AG08396 (cell line): ENCODE measurements around the gene ADGRG1.
A peak's percentile ranks its signal among the peaks of the same experiment; 100 is the strongest.
"Not testable (repeated sequence)": the region's sequence is repeated elsewhere in the genome, so short reads cannot be mapped to it uniquely, and the experiment has no call there.

Experiments used
- DNase-seq: peaks from one replicate; pipeline ENCODE4 v3.0.0; 2012; ENCODE audit warnings: low spot score, mixed read lengths

Gene ADGRG1

GRCh38 chr16:57628008-57628781 is at the start of gene ADGRG1:
ADGRG1 (plus strand) TSS chr16:57628630; CDS start chr16:57650288, 21,658 bp downstream.
- peak; percentile 91 for DNase-seq

- DNase-seq: no peak
Measured at GRCh38 chr16:57579361-57579665, 49.1 kb upstream of the ADGRG1 start.

GRCh38 chr16:57585051-57585687 is 43.3 kb upstream of the ADGRG1 start:
- no peak for DNase-seq

DNA sequence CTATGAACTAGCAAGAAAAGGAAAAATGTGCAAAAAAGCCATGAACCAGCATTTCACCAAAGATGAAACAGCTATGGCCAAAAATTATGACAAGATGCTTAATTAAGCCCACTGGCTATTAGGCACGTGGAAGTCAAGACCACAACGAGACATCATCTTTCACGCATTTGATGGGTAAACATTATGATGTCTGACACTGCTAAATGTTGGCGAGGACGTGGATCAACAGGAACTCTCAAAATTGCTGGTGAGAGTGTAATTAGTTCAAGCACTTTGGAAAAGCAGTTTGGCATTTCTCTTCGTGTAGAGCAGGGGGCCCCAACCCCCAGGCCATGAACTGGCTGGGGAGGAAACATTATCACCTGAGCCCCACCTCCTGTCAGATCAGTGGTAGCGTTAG is 39.6 kb upstream of the ADGRG1 start:
- no peak for DNase-seq

GRCh38 chr16:57589374-57589773 is 39.1 kb upstream of the ADGRG1 start:
- DNase-seq: no peak

- DNase-seq: peak; percentile 55
Measured at GRCh38 chr16:57590654-57591085, 37.8 kb upstream of the ADGRG1 start.

DNA sequence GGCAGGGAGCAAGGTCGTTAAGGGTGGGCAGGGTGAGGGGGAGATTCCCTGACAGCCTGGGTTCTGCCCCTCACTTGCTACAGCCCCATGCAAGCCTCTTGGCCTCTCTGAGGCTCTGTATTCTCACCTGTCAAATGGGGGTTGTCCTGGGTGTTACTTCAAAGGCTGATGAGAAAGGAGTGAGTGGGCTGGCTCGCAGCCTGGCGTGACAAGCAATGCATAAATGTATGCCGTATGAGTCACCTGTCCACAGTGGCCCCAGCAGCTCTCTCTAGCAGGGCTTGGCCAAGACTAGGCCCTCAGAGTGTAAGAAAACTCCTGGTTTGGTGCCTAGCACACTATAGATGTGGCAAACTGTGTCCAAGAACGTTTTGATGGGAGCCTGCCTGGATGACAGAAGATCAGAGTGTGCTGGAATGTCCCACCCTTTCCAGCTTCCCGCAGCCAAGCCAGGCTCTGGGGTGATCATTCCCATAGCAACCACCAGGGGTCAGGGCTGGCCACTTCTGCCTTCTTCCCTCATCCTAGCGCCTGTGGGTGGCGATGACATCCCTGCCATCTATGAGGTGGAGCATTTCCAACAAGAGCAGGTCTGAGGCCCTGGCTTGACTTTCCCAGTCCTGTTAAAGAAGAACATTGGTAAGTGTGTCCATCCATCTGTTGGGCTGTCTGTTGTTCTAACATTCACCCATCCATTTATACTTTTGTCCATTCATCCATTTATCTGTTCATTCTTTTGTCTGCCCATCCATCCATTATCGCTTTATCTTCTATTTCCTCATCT is 37.2 kb upstream of the ADGRG1 start:
- DNase-seq: peak; percentile 86

GRCh38 chr16:57591870-57592485 is 36.5 kb upstream of the ADGRG1 start:
- no peak for DNase-seq

DNA sequence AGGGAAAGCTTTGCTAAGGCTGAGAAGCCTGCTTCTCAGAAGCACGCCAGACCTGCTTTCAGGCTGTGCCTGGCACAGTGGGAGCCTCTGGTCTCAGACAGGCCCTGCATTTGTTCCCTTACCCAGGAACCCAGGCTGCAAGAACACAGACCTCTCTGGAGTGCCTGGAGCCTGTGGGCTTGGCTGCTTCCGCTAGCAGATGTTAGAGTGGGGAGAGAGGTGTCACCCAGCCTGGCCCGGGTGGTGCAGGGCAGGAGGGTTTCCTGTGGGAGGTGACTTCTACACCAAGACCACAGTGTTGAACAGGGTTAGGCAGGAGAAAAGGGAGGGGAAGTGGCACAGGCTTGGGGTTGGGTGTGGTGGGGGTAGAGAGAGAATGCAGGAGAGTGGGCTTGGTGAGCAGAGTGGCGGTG is 35.8 kb upstream of the ADGRG1 start:
- DNase-seq: no peak

DNA sequence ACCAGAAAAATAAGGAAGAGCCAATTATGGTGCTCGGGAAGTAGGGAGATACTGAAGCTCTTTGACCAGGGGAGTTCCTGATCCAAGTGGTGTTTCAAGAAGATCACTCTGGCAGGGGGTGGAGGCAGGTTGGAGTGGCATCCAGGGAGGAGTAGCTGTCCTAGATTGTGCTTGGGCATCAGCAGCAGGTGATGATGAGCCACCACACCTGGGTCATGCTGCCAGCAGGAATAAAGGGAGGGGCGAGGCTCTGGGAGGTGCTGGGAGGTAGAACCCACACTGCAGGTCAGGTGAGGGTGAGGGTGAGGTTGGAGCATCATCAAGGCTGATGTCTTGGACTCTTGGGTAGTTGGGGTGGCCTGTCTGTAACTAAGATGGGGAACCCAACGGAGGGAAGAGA is 35.4 kb upstream of the ADGRG1 start:
- DNase-seq: no peak

DNA sequence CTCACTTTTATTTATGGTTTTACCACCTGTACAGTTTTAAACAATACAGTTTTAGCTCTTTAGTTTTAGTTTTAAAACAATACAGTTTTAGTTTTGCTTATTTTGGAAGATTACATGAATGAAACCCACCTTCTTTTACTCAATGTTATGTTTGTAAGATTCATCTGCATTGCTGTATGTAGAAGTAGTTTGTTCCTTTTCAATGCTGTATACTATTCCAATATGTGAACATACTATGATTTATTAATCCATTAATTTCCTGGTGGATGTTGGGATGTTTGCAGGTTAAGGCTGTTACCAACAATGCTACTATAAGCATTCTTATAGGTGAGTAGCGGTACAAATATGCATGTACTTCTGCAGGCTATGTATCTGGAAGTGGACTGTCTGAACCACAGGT is 34.4 kb upstream of the ADGRG1 start:
- no peak for DNase-seq

GRCh38 chr16:57594531-57595031 is 33.8 kb upstream of the ADGRG1 start:
- DNase-seq: no peak

DNA sequence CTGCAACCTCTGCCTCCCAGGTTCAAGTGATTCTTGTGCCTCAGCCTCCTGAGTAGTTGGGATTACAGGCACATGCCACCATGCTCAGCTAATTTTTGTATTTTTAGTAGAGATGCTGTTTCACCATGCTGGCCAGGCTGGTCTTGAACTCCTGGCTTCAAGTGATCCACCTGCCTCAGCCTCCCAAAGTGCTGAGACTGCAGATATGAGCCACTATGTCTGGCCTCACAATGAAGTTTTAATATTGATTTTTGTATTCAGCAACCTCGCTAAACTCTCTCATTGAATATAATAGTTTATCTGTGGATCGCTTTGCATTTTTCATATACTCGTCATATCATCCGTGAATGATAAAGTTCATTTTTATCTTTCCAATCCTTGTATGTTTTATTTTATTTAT is 32.2 kb upstream of the ADGRG1 start:
- DNase-seq: not testable (repeated sequence)

GRCh38 chr16:57598437-57598836 is 30.0 kb upstream of the ADGRG1 start:
- no peak for DNase-seq

DNA sequence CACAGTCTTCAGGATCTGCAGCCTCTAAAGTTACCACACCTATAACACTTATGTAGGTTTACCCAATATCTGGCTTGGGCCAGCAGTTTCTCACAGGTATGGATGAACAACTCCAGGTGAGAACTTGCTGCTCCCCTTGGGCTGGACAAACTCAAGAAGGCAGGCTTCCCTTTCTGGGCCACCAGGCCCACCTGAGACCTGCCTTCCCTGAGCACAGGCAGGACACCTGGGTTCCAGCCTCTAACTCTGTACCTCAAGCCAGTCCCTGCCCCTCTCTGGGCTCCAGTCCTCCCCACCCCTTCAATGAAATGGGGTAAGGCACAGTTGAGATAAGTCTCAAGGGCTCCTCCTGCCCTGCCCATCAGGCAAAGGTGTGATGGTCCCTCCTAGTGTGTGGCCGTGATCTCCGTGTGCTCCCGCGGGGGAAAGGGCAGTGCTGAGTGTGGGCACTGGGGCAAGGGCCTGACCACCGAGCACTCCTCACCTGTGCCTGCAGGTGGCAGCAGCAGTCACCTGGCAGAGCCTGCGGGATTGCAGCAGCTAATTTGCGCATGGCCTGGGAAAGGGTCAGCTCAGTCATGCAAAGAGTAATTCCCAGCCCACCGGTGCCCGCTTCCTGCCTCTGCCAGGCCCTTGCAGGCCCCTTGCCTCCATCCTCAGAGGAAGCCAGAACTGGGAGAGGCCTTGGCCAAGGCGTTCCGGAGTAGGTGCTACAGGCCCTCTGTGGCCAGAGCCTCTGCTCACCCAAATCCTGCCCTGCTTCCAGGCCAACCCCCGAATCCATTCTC is 28.2 kb upstream of the ADGRG1 start:
- DNase-seq: peak; percentile 53

DNA sequence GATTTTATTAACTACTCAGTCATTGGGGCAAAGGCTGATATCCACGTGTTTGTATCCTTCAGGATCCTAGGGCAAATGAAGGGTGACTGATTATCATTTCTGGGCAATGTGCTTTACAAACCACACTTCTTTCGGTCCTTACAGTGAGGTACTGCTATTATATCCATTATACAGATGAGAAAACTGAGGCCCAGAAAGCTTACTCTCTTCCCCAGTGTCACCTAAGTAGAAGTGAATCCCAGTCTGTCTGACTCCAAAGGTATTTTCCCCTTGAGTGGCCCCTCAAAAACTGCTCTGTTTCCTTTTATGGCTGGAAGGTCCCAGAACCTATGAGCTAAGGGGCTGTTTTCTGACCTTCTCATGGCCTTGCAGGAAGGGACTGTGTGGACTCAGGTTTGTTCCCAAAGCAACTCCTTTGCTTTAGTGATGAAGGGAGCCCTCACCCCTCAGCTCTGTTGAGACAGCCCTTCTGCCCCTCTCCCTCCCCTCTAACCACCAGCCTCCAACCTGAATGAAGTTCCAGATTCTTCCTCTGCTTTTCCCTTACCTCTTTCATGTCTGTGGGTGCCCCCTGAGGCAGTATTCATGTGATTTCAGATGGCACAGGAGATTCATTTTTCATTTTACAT is 27.4 kb upstream of the ADGRG1 start:
- no peak for DNase-seq

- no peak for DNase-seq
Measured at GRCh38 chr16:57601801-57602478, 26.5 kb upstream of the ADGRG1 start.

DNA sequence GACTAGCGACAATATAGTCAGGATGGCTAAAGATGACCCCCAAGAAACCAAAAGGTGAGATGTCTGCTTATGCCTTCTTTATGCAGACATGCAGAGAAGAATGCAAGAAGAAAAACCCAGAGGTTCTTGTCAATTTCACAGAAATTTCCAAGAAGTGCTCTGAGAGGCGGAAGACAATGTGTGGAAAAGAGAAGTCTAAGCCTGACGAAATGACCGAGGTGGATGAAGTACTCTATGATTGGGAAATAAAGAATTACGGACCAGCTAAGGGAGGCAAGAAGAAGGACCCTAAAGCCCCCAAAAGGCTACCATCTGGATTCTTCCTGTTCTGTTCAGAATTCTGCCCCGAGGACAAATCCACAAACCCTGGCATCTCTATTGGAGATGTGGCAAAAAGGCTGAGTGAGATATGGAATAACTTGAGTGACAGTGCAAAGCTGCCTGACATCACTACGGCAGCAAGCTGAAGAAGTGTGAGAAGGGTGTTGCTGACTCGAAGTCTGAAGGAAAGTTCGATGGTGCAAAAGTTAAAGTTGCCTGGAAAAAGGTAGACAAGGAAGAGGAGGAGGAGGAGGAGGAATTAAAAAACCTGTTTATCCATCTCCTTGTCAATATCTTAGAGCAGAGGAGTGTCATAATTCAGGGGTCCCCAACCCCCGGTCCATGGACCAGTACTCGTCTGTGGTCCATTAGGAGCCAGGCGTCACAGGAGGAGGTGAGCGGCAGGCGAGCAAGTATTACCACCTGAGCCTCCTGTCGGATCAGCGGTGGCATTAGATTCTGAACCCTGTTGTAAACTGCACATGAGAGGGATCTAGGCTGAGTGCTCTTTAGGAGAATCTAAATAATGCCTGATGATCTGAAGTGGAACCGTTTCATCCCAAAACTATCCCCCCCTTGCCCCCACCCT is 25.1 kb upstream of the ADGRG1 start:
- no peak for DNase-seq

GRCh38 chr16:57604177-57604576 is 24.3 kb upstream of the ADGRG1 start:
- DNase-seq: no peak
